ENCODE measurements around the gene CSNK1G3. TPM values are rescaled to one million over a fixed set of nuclear protein-coding genes. Genes with fewer than 3 reads are reported as not detected.

Gene CSNK1G3
- total RNA-seq, 2 donors from 2014 or later, result 55.5 to 78.3 TPM

DNA sequence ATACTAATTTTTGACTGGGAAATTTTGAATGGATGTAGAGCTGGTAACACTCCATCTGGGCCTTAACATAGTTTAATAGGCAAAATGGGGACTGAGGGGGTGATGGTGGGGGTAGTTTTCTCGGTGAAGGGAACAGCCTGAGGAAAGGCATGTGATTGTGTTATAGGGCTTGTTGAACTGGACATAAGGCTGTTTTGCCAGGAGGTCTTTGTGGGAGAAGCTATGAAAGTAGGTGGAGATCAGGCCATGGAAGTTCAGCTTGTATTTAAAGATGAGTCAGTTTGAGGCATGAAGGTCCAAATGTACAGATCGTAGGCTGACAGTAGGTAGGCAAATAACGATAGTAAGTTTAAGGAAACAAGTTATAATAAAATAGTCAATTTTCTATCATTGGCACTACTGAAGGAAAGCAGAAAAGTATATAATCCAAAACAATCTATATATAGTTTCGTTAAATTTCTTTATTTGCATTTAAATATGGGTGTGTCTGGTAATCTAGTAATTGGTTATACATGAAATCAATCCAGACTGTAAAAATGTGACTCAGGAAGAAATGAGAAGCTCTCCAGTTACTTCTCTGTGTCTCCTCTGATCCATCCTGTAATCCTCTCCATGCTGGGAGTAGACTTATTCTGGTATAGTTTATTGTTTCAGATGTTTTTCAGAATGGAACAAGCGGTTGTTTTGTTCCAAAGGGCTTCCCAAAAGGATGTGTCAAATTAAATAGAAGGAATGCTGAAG, 2.8 kb downstream of the CSNK1G3 start:
- Histone ChIP-seq H3K4me3 (no peak overlapping the region), H3K9me3 (no peaks in the 10 kb centered on the region), H3K36me3 (no peaks in the 10 kb centered on the region), H3K4me1 (no peaks in the 10 kb centered on the region), H3K27ac (no peak overlapping the region), H3K27me3 (no peaks in the 10 kb centered on the region), H3K9ac (ENCODE audit: low read depth in 2 of 2, low read length in 2 of 2) (no peak overlapping the region)
- TF ChIP-seq, protein P1, sequence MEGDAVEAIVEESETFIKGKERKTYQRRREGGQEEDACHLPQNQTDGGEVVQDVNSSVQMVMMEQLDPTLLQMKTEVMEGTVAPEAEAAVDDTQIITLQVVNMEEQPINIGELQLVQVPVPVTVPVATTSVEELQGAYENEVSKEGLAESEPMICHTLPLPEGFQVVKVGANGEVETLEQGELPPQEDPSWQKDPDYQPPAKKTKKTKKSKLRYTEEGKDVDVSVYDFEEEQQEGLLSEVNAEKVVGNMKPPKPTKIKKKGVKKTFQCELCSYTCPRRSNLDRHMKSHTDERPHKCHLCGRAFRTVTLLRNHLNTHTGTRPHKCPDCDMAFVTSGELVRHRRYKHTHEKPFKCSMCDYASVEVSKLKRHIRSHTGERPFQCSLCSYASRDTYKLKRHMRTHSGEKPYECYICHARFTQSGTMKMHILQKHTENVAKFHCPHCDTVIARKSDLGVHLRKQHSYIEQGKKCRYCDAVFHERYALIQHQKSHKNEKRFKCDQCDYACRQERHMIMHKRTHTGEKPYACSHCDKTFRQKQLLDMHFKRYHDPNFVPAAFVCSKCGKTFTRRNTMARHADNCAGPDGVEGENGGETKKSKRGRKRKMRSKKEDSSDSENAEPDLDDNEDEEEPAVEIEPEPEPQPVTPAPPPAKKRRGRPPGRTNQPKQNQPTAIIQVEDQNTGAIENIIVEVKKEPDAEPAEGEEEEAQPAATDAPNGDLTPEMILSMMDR (IDR thresholded peaks at IDR 0.05), result no peak
- intact Hi-C loops (cut with DNase I), result loop anchor here (5.0 kb wide), 1 partner anchor 92 kb away; the partner anchor contains the start of gene CEP120
- DNase-seq, result no peak

DNA sequence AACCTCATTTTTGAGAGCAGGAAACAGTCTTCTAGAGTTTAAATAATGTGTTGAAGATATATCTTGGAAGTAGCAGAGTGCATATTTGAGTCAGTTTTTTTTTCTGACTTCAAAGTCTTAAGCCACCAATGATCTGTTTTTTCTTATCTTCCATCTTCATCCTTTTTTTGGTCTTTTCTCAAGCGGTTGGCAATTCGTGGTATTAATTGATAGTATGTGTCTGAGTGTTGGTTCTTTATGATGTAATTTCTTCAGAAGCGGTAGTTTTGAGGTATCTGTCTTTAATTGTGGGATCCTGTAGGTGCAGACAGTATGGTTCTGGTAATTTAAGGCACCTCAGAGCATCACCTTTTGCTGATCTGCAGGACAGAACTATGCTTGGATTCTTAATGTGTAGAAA, 3.9 kb downstream of the CSNK1G3 start:
- no peak overlapping the region for H3K9ac ChIP-seq (ENCODE audit: low read depth in 2 of 2, low read length in 2 of 2)
- no peak overlapping the region for H3K4me3 ChIP-seq
- no peaks in the 10 kb centered on the region for H3K9me3 ChIP-seq
- H3K27me3 ChIP-seq, result no peaks in the 10 kb centered on the region
- TF ChIP-seq, protein P1 (IDR thresholded peaks at IDR 0.05), result no peak
- intact Hi-C loops (cut with DNase I), result no loop called here
- no peaks in the 10 kb centered on the region for H3K4me1 ChIP-seq
- no peak for DNase-seq
- no peaks in the 10 kb centered on the region for H3K36me3 ChIP-seq
- no peak overlapping the region for H3K27ac ChIP-seq

DNA sequence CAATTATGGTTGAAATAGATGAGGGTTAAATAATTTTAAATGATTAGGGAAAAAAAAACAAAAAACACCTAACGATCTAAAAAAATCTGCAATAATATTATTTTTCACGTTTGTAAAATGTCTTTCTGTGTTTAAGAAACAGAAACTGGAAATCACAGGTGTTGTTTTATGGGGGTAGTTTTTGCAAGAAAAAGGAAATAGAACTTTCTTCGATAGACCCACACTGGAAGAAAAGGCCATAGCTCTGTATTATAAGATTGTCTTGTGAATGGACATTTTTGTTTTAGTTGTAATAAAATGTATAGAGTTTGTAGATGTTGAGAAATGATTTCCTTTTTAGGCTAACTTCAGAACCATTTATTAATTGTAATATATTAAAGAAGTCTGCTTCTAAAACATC, 5.5 kb downstream of the CSNK1G3 start:
- no peaks in the 10 kb centered on the region for H3K27me3 ChIP-seq
- H3K36me3 ChIP-seq, result no peaks in the 10 kb centered on the region
- H3K9ac ChIP-seq (ENCODE audit: low read depth in 2 of 2, low read length in 2 of 2), result no peak overlapping the region
- no peak for DNase-seq
- no peak overlapping the region for H3K27ac ChIP-seq
- H3K4me3 ChIP-seq, result no peak overlapping the region
- TF ChIP-seq, protein P1 (IDR thresholded peaks at IDR 0.05), result no peak
- no peaks in the 10 kb centered on the region for H3K9me3 ChIP-seq
- intact Hi-C loops (cut with DNase I), result no loop called here
- no peaks in the 10 kb centered on the region for H3K4me1 ChIP-seq

DNA sequence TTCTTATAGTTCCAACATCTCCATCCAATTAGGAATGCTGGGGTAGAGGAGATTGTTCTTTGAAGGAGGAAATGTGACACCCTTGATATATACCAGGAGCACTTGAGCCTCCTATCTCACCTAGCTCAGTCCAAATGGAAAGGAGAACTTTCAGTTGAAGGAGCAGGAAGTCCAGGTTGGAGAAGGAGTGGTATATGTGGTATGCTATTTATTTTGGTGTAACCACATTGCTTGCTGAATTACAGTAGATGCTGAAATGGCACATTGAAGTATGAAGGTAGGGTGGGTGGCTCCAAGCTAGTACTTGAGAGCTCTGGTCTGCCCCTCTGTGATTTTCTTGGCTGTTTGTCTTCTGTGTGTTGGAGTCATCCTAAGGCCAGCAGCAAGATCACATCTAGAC, 6.1 kb downstream of the CSNK1G3 start:
- H3K4me1 ChIP-seq, result no peaks in the 10 kb centered on the region
- no peak for DNase-seq

DNA sequence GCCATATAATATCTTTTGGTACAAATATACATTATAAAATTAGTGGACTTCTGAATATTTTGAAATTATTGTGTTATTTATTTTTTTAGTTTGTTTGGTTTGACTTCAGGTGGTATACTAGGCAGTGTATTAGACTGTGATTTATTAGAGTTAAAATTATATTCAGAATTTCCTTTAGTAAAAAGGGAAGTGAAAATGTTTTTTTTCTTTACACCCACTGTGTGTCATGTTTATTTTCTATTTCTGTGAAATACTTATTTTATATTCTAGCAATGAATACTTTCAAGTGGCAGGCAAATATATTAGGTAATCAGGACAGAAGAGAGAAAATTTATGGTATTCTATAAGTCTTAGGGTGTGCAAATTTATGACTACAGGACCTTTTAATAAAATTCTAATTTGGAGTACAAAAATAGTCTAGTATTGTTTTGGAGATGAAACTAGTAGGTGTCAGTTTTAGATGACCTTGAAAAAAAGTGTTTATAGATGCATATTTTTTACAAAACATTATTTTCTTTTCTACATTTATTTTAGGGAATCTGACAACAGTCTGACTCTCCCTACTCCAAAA, 8.8 kb downstream of the CSNK1G3 start:
- H3K4me3 ChIP-seq, result no peak overlapping the region
- H3K27me3 ChIP-seq, result no peaks in the 10 kb centered on the region
- H3K36me3 ChIP-seq, result no peaks in the 10 kb centered on the region
- DNase-seq, result no peak
- H3K27ac ChIP-seq, result no peak overlapping the region
- intact Hi-C loops (cut with DNase I), result no loop called here
- TF ChIP-seq, protein P1 (IDR thresholded peaks at IDR 0.05), result no peak
- peaks cover 3% of the 10 kb centered on the region for H3K4me1 ChIP-seq
- H3K9ac ChIP-seq (ENCODE audit: low read depth in 2 of 2, low read length in 2 of 2), result no peak overlapping the region
- H3K9me3 ChIP-seq, result no peaks in the 10 kb centered on the region

More for the DNA sequence above, 6.1 kb downstream of the CSNK1G3 start:
- Histone ChIP-seq H3K9ac (ENCODE audit: low read depth in 2 of 2, low read length in 2 of 2) (no peak overlapping the region), H3K27ac (peak overlapping the region; percentile 31), H3K27me3 (no peaks in the 10 kb centered on the region), H3K9me3 (no peaks in the 10 kb centered on the region), H3K36me3 (no peaks in the 10 kb centered on the region), H3K4me3 (no peak overlapping the region)
- TF ChIP-seq, protein P1 (IDR thresholded peaks at IDR 0.05), result no peak
- intact Hi-C loops (cut with DNase I), result no loop called here

All from colonic mucosa (tissue), 4 donors.